H9 (cell line): ENCODE measurements around the gene CDC25C. TPM values are rescaled to one million over a fixed set of nuclear protein-coding genes. Genes with fewer than 3 reads are reported as not detected.

Experiments
- DNase-seq: peaks from one replicate; pipeline ENCODE4 v3.0.0-alpha.2; 2017
- H2AFZ ChIP-seq: one replicate; pipeline ENCODE4 v1.6.1; 2013; ENCODE audit warnings: mild to moderate bottlenecking, low read length, control low read depth, moderate library complexity
- H2AK5ac ChIP-seq: 2 replicates; pipeline ENCODE4 v1.6.1; 2013; ENCODE audit warnings: low read length, control low read depth, mixed read lengths; ENCODE audit not compliant: insufficient read length
- H2BK120ac ChIP-seq: one replicate; pipeline ENCODE4 v1.6.1; 2013; ENCODE audit warnings: low read depth, mild to moderate bottlenecking, low read length, control low read depth, inconsistent platforms; ENCODE audit not compliant: poor library complexity, severe bottlenecking
- H2BK12ac ChIP-seq: 2 replicates; pipeline ENCODE4 v1.6.1; 2013; ENCODE audit warnings: low read length, control low read depth, mixed read lengths, low read depth; ENCODE audit not compliant: insufficient read length
- H2BK15ac ChIP-seq: 2 replicates; pipeline ENCODE4 v1.6.1; 2013; ENCODE audit warnings: low read depth, low read length, control low read depth
- H2BK20ac ChIP-seq: one replicate; pipeline ENCODE4 v1.6.1; 2013; ENCODE audit warnings: low read depth, mild to moderate bottlenecking, low read length, control low read depth, inconsistent platforms; ENCODE audit not compliant: poor library complexity, severe bottlenecking
- H2BK5ac ChIP-seq: 2 replicates; pipeline ENCODE4 v1.6.1; 2013; ENCODE audit warnings: low read length, control low read depth, mixed read lengths; ENCODE audit not compliant: insufficient read length
- H3K14ac ChIP-seq: 2 replicates; pipeline ENCODE4 v1.6.1; 2013; ENCODE audit warnings: low read length, control low read depth; ENCODE audit not compliant: insufficient read depth
- H3K18ac ChIP-seq: 2 replicates; pipeline ENCODE4 v1.6.1; 2013; ENCODE audit warnings: low read depth, mild to moderate bottlenecking, mixed read lengths, low read length, control low read depth; ENCODE audit not compliant: insufficient read length
- H3K23ac ChIP-seq: 2 replicates; pipeline ENCODE4 v1.6.1; 2013; ENCODE audit warnings: low read length, control low read depth, mixed read lengths, low read depth; ENCODE audit not compliant: insufficient read length
- H3K23me2 ChIP-seq: 2 replicates; pipeline ENCODE4 v1.6.1; 2013; ENCODE audit warnings: low read depth, mild to moderate bottlenecking, mixed read lengths, low read length, control low read depth; ENCODE audit not compliant: insufficient read length, poor library complexity, severe bottlenecking
- H3K27ac ChIP-seq: 2 replicates; pipeline ENCODE4 v1.5.1; 2013; ENCODE audit warnings: low read length, control low read depth, mixed read lengths, low read depth; ENCODE audit not compliant: insufficient read length
- H3K27me3 ChIP-seq: 2 replicates; pipeline ENCODE4 v1.6.1; 2013; ENCODE audit warnings: low read length, control low read depth, inconsistent platforms; ENCODE audit not compliant: insufficient read depth
- H3K4ac ChIP-seq: 2 replicates; pipeline ENCODE4 v1.6.1; 2013; ENCODE audit warnings: low read depth, mild to moderate bottlenecking, control low read depth, inconsistent platforms, low read length, moderate library complexity
- H3K4me1 ChIP-seq: 2 replicates; pipeline ENCODE4 v1.6.1; 2013; ENCODE audit warnings: low read length, control low read depth, inconsistent platforms; ENCODE audit not compliant: insufficient read depth
- H3K4me2 ChIP-seq: 2 replicates; pipeline ENCODE4 v1.6.1; 2013; ENCODE audit warnings: low read length, control low read depth, mixed read lengths; ENCODE audit not compliant: insufficient read length, insufficient read depth
- H3K56ac ChIP-seq: 2 replicates; pipeline ENCODE4 v1.6.1; 2013; ENCODE audit warnings: low read depth, mild to moderate bottlenecking, mixed read lengths, low read length, control low read depth; ENCODE audit not compliant: insufficient read length
- H3K79me1 ChIP-seq: 2 replicates; pipeline ENCODE4 v1.6.1; 2013; ENCODE audit warnings: low read depth, mild to moderate bottlenecking, moderate library complexity, low read length, control low read depth, inconsistent platforms; ENCODE audit not compliant: insufficient read depth, poor library complexity, severe bottlenecking
- H3K79me2 ChIP-seq: 2 replicates; pipeline ENCODE4 v1.6.1; 2013; ENCODE audit warnings: low read length, control low read depth, inconsistent platforms; ENCODE audit not compliant: insufficient read depth
- H3K9ac ChIP-seq: 2 replicates; pipeline ENCODE4 v1.6.1; 2013; ENCODE audit warnings: low read length, control low read depth, mixed read lengths; ENCODE audit not compliant: insufficient read length; ENCODE audit errors: extremely low read depth
- H3K9me3 ChIP-seq: one replicate; pipeline ENCODE4 v1.6.1; 2013; ENCODE audit warnings: low read depth, low read length, inconsistent platforms; ENCODE audit not compliant: control insufficient read depth
- H3T11ph ChIP-seq: one replicate; pipeline ENCODE4 v1.6.1; 2013; ENCODE audit warnings: mild to moderate bottlenecking, low read length, control low read depth, inconsistent platforms
- H4K20me1 ChIP-seq: one replicate; pipeline ENCODE4 v1.6.1; 2013; ENCODE audit not compliant: control insufficient read depth, insufficient read length, insufficient read depth
- H4K5ac ChIP-seq: 2 replicates; pipeline ENCODE4 v1.6.1; 2013; ENCODE audit warnings: low read depth, mild to moderate bottlenecking, mixed read lengths, low read length, control low read depth; ENCODE audit not compliant: insufficient read length
- H4K8ac ChIP-seq: replicated peaks from 2 replicates; pipeline ENCODE4 v1.6.1; 2013; ENCODE audit warnings: low read length, control low read depth, mixed read lengths, low read depth; ENCODE audit not compliant: insufficient read length
- H4K91ac ChIP-seq: 2 replicates; pipeline ENCODE4 v1.6.1; 2013; ENCODE audit warnings: low read depth, mild to moderate bottlenecking, moderate library complexity, mixed read lengths, low read length, control low read depth; ENCODE audit not compliant: insufficient read length
- H3K27ac Mint-ChIP-seq, 3 experiments: 2 replicates in 2 of 3; 3 replicates in 1 of 3; pipeline ENCODE4 v1.8.0; 2020 to 2021; ENCODE audit warnings: mixed read lengths in 3 of 3, mild to moderate bottlenecking in 1 of 3, moderate library complexity in 1 of 3
- H3K27me3 Mint-ChIP-seq: 2 replicates; pipeline ENCODE4 v1.8.0; 2021; ENCODE audit warnings: low read depth, mild to moderate bottlenecking, moderate library complexity, mixed read lengths
- H3K36me3 Mint-ChIP-seq, 3 experiments: 2 replicates in 2 of 3; 3 replicates in 1 of 3; pipeline ENCODE4 v1.8.0; 2020 to 2021; ENCODE audit warnings: low read depth in 3 of 3, mixed read lengths in 3 of 3; ENCODE audit not compliant: insufficient read depth in 1 of 3
- H3K4me1 Mint-ChIP-seq, 2 experiments: 2 replicates each; pipeline ENCODE4 v1.8.0; 2020; ENCODE audit warnings: mixed read lengths in 2 of 2
- H3K4me3 Mint-ChIP-seq, 2 experiments: 2 replicates in 1 of 2; 3 replicates in 1 of 2; pipeline ENCODE4 v1.8.0; 2020 to 2021; ENCODE audit warnings: mild to moderate bottlenecking in 2 of 2, mixed read lengths in 2 of 2, moderate library complexity in 1 of 2
- H3K9me3 Mint-ChIP-seq, 2 experiments: 2 replicates in 1 of 2; 3 replicates in 1 of 2; pipeline ENCODE4 v1.8.0; 2020; ENCODE audit warnings: mild to moderate bottlenecking in 2 of 2, mixed read lengths in 2 of 2, moderate library complexity in 1 of 2
- whole genome bisulfite sequencing: extraction: QIAGEN DNeasy Blood & Tissue Kit; methylation state at CpG from one replicate; pipeline ENCODE4 v1.1.7; 2013; ENCODE audit warnings: missing lambda C conversion rate, low lambda C conversion rate, mixed read lengths; ENCODE audit not compliant: insufficient read length; ENCODE audit errors: extremely low coverage; 5-methylcytosine and 5-hydroxymethylcytosine counted together
- total RNA-seq: library from RNA; stranded (reverse); gene quantifications from 2 replicates; pipeline ENCODE4 v1.2.1, GENCODE V29; 2021
- TF ChIP-seq, protein P1 (sequence below): fragments of 200-600 bp; sonication (generic); conservative IDR thresholded peaks from 3 replicates; pipeline ENCODE4 v1.8.0; 2021; ENCODE audit warnings: antibody characterized with exemption, mild to moderate bottlenecking

The CDC25C gene
- total RNA-seq, 1 experiment from 2014 or later = 22.8 TPM

GRCh38 chr5:138258704-138259292 lies 72.8 kb downstream of the CDC25C start:
- TF ChIP-seq, protein P1, sequence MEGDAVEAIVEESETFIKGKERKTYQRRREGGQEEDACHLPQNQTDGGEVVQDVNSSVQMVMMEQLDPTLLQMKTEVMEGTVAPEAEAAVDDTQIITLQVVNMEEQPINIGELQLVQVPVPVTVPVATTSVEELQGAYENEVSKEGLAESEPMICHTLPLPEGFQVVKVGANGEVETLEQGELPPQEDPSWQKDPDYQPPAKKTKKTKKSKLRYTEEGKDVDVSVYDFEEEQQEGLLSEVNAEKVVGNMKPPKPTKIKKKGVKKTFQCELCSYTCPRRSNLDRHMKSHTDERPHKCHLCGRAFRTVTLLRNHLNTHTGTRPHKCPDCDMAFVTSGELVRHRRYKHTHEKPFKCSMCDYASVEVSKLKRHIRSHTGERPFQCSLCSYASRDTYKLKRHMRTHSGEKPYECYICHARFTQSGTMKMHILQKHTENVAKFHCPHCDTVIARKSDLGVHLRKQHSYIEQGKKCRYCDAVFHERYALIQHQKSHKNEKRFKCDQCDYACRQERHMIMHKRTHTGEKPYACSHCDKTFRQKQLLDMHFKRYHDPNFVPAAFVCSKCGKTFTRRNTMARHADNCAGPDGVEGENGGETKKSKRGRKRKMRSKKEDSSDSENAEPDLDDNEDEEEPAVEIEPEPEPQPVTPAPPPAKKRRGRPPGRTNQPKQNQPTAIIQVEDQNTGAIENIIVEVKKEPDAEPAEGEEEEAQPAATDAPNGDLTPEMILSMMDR = no peak
- no CpG with 5 or more reads among the region's 4 CpGs for WGBS
- no peak overlapping the region for H2BK15ac ChIP-seq
- no peak overlapping the region for H3K14ac ChIP-seq
- no peak overlapping the region for H3K4me2 ChIP-seq
- H2BK5ac ChIP-seq = no peak overlapping the region
- H3T11ph ChIP-seq = no peak overlapping the region
- H3K79me2 ChIP-seq = no peaks in the 10 kb centered on the region
- H2BK20ac ChIP-seq = no peak overlapping the region
- no peaks in the 10 kb centered on the region for H3K9me3 ChIP-seq
- Mint-ChIP-seq H3K27ac (no peak overlapping the region), H3K9me3 (no peaks in the 10 kb centered on the region), H3K36me3 (no peaks in the 10 kb centered on the region), H3K4me1 (peaks cover 0 to 4% of the 10 kb centered on the region in 2 experiments; a peak in 1 of 4 replicates), H3K27me3 (peaks cover 5% of the 10 kb centered on the region), H3K4me3 (no peak overlapping the region)
- no peak overlapping the region for H4K5ac ChIP-seq
- no peak overlapping the region for H3K27ac ChIP-seq
- no peak overlapping the region for H2AK5ac ChIP-seq
- H2AFZ ChIP-seq = no peak overlapping the region
- H2BK12ac ChIP-seq = no peak overlapping the region
- H3K4me1 ChIP-seq = no peaks in the 10 kb centered on the region
- no peak overlapping the region for H3K56ac ChIP-seq
- H3K4ac ChIP-seq = no peak overlapping the region
- no peaks in the 10 kb centered on the region for H4K20me1 ChIP-seq
- no peak overlapping the region for H3K23ac ChIP-seq
- no peaks in the 10 kb centered on the region for H3K27me3 ChIP-seq
- peaks cover 2% of the 10 kb centered on the region for H3K23me2 ChIP-seq
- no peak overlapping the region for H2BK120ac ChIP-seq
- no peak overlapping the region for H4K91ac ChIP-seq
- no peak overlapping the region for H4K8ac ChIP-seq
- H3K9ac ChIP-seq = no peak overlapping the region
- DNase-seq = no peak
- no peaks in the 10 kb centered on the region for H3K79me1 ChIP-seq
- H3K18ac ChIP-seq = no peak overlapping the region
